Loucy (cell line): ENCODE results near the gene STARD10.

Experiments
- H2AFZ ChIP-seq: fragments of 200-600 bp; sonication (generic); 2 replicates; pipeline ENCODE4 v1.6.0; 2016; ENCODE audit warnings: antibody characterized with exemption, mild to moderate bottlenecking, low read length, moderate library complexity
- H3F3A ChIP-seq: fragments of 200-600 bp; 2 replicates; pipeline ENCODE4 v1.6.0; 2016; ENCODE audit warnings: antibody characterized with exemption, low read depth, mild to moderate bottlenecking
- H3K27me3 ChIP-seq: fragments of 200-600 bp; sonication (generic); 2 replicates; pipeline ENCODE4 v1.6.1; 2014; ENCODE audit warnings: low read length, mild to moderate bottlenecking; ENCODE audit not compliant: insufficient read depth, poor library complexity, severe bottlenecking
- H3K36me3 ChIP-seq: fragments of 200-600 bp; sonication (generic); 2 replicates; pipeline ENCODE4 v1.6.1; 2016; ENCODE audit warnings: low read length; ENCODE audit not compliant: insufficient read depth
- H3K4me1 ChIP-seq: fragments of 200-600 bp; sonication (generic); 2 replicates; pipeline ENCODE4 v1.5.1; 2014; ENCODE audit warnings: low read length, mild to moderate bottlenecking; ENCODE audit not compliant: insufficient read depth, poor library complexity, severe bottlenecking
- H3K4me2 ChIP-seq: fragments of 200-600 bp; sonication (generic); 2 replicates; pipeline ENCODE4 v1.6.0; 2014; ENCODE audit warnings: antibody characterized with exemption, low read length, low read depth, mild to moderate bottlenecking; ENCODE audit not compliant: poor library complexity, severe bottlenecking
- H3K4me3 ChIP-seq: fragments of 200-600 bp; sonication (generic); 2 replicates; pipeline ENCODE4 v1.5.1; 2014; ENCODE audit warnings: low read length, mild to moderate bottlenecking, mixed read lengths; ENCODE audit not compliant: poor library complexity, severe bottlenecking
- H3K79me2 ChIP-seq: fragments of 200-600 bp; sonication (generic); 2 replicates; pipeline ENCODE4 v1.6.1; 2014; ENCODE audit warnings: low read length; ENCODE audit not compliant: insufficient read depth
- H3K9ac ChIP-seq: fragments of 200-600 bp; sonication (generic); 2 replicates; pipeline ENCODE4 v1.6.0; 2014; ENCODE audit warnings: mild to moderate bottlenecking, low read depth, low read length, moderate library complexity; ENCODE audit not compliant: poor library complexity, severe bottlenecking
- H3K9me2 ChIP-seq: fragments of 200-600 bp; sonication (generic); replicated peaks from 2 replicates; pipeline ENCODE4 v1.6.1; 2016; ENCODE audit warnings: low read depth, low read length, mixed read lengths
- H3K9me3 ChIP-seq: fragments of 200-600 bp; sonication (generic); 2 replicates; pipeline ENCODE4 v1.6.1; 2014; ENCODE audit warnings: mild to moderate bottlenecking, antibody characterized with exemption, low read length, low read depth; ENCODE audit not compliant: insufficient read depth
- H4K20me1 ChIP-seq: fragments of 200-600 bp; sonication (generic); 2 replicates; pipeline ENCODE4 v1.6.0; 2014; ENCODE audit warnings: antibody characterized with exemption, low read length, mild to moderate bottlenecking; ENCODE audit not compliant: insufficient read depth, poor library complexity, severe bottlenecking
- CTCF ChIP-seq: fragments of 200-600 bp; sonication (generic); conservative IDR thresholded peaks from 2 replicates; pipeline ENCODE4 v1.5.1; 2014; ENCODE audit warnings: mild to moderate bottlenecking, antibody characterized with exemption, low read length
- EZH2phosphoT487 ChIP-seq: fragments of 200-600 bp; IDR thresholded peaks from 2 replicates; pipeline ENCODE4 v1.6.1; 2018; ENCODE audit warnings: antibody characterized with exemption, mild to moderate bottlenecking, moderate library complexity, borderline replicate concordance

STARD10 gene

GRCh38 chr11:72752088-72752914, 41.5 kb downstream of the STARD10 start, which contains the start of gene ARAP1:
Gene ARAP1 (minus strand): TSS chr11:72752408. CDS start chr11:72727128, 25,280 bp downstream.
- Histone ChIP-seq H2AFZ (peak within 1 kb of the TSS; percentile 89), H3K9me2 (no peaks in the 10 kb centered on the region), H3K9ac (peak within 1 kb of the TSS; percentile 82), H3K9me3 (no peaks in the 10 kb centered on the region), H4K20me1 (peaks cover 12% of the 10 kb centered on the region), H3K79me2 (peaks cover 42% of the 10 kb centered on the region), H3K4me2 (peak within 1 kb of the TSS; percentile 89), H3K4me1 (peaks cover 36% of the 10 kb centered on the region), H3F3A (no peaks in the 10 kb centered on the region), H3K27me3 (no peaks in the 10 kb centered on the region), H3K36me3 (no peaks in the 10 kb centered on the region), H3K4me3 (peak within 1 kb of the TSS; percentile 87)
- no peak for TF ChIP-seq EZH2phosphoT487
- TF ChIP-seq CTCF, result no peak; the same call in 1 of the 2 replicates

- peak overlapping the region; percentile 89 for H3K4me2 ChIP-seq
- no peaks in the 10 kb centered on the region for H3F3A ChIP-seq
- H3K4me1 ChIP-seq, result peaks cover 42% of the 10 kb centered on the region
- peak overlapping the region; percentile 87 for H3K4me3 ChIP-seq
- peaks cover 48% of the 10 kb centered on the region for H3K79me2 ChIP-seq
- peak overlapping the region; percentile 89 for H2AFZ ChIP-seq
- no peak for TF ChIP-seq EZH2phosphoT487
- no peak for TF ChIP-seq CTCF
- H3K9me3 ChIP-seq, result no peaks in the 10 kb centered on the region
- H4K20me1 ChIP-seq, result peaks cover 12% of the 10 kb centered on the region
- no peaks in the 10 kb centered on the region for H3K9me2 ChIP-seq
- H3K9ac ChIP-seq, result peak overlapping the region; percentile 82
- no peaks in the 10 kb centered on the region for H3K36me3 ChIP-seq
- no peaks in the 10 kb centered on the region for H3K27me3 ChIP-seq
Measured at GRCh38 chr11:72751116-72752087, 42.4 kb downstream of the STARD10 start.

- peaks cover 51% of the 10 kb centered on the region for H3K79me2 ChIP-seq
- TF ChIP-seq EZH2phosphoT487 (no peak), CTCF (no peak)
- no peaks in the 10 kb centered on the region for H3F3A ChIP-seq
- no peaks in the 10 kb centered on the region for H3K9me2 ChIP-seq
- peaks cover 12% of the 10 kb centered on the region for H4K20me1 ChIP-seq
- no peaks in the 10 kb centered on the region for H3K9me3 ChIP-seq
- peak overlapping the region; percentile 87 for H3K4me3 ChIP-seq
- H3K36me3 ChIP-seq, result no peaks in the 10 kb centered on the region
- H3K27me3 ChIP-seq, result no peaks in the 10 kb centered on the region
- H3K4me1 ChIP-seq, result peaks cover 42% of the 10 kb centered on the region
- H2AFZ ChIP-seq, result no peak overlapping the region
- peak overlapping the region; percentile 82 for H3K9ac ChIP-seq
- H3K4me2 ChIP-seq, result peak overlapping the region; percentile 89
Measured at GRCh38 chr11:72750556-72751115, 43.2 kb downstream of the STARD10 start.
